GM12865 (cell line): Measurements from ENCODE around the gene RSAD2.

Experiments
- DNase-seq: peaks from one replicate; pipeline ENCODE4 v3.0.0; 2010; ENCODE audit warnings: low read depth
- H3K4me3 ChIP-seq: 2 replicates; pipeline ENCODE4 v1.5.1; 2011; ENCODE audit warnings: mild to moderate bottlenecking, low read depth, low read length, control low read depth
- TF ChIP-seq, protein P1 (sequence below): IDR thresholded peaks from 2 replicates; pipeline ENCODE4 v1.5.1; 2011; ENCODE audit warnings: low read length, control low read depth, low read depth, inconsistent platforms; ENCODE audit not compliant: insufficient read depth; ENCODE audit errors: missing control alignments

RSAD2 gene

DNA sequence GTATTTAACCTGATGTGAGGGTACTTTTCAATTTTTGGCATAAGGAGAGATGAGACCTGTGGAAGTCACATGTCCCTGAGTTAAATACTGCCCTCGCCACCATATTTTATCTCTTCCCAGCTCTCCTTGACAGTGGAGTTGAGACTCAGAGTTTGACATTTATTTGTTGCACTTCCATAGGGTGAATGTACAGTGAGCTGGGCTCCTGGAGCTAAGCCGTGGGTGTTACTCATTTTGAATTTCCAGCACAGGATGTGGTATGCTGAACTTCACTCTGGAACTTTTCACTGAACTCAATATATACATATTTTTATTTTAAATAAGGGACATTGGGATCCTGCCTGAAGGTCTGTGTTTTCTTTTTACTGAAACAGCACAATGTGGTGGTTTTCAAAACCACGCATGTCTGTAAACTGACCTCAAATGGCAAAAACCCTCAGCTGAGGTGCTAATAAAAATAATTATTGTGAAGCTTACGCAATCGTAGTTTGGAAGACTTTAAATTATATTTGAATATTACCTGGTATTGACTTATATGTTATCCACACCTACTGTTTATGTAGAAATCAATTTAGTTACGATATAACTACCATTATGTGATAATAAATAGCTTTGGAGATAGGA lies 51.7 kb downstream of the RSAD2 start:
- DNase-seq, result no peak
- TF ChIP-seq, protein P1, sequence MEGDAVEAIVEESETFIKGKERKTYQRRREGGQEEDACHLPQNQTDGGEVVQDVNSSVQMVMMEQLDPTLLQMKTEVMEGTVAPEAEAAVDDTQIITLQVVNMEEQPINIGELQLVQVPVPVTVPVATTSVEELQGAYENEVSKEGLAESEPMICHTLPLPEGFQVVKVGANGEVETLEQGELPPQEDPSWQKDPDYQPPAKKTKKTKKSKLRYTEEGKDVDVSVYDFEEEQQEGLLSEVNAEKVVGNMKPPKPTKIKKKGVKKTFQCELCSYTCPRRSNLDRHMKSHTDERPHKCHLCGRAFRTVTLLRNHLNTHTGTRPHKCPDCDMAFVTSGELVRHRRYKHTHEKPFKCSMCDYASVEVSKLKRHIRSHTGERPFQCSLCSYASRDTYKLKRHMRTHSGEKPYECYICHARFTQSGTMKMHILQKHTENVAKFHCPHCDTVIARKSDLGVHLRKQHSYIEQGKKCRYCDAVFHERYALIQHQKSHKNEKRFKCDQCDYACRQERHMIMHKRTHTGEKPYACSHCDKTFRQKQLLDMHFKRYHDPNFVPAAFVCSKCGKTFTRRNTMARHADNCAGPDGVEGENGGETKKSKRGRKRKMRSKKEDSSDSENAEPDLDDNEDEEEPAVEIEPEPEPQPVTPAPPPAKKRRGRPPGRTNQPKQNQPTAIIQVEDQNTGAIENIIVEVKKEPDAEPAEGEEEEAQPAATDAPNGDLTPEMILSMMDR, result no peak
- H3K4me3 ChIP-seq, result no peak overlapping the region

DNA sequence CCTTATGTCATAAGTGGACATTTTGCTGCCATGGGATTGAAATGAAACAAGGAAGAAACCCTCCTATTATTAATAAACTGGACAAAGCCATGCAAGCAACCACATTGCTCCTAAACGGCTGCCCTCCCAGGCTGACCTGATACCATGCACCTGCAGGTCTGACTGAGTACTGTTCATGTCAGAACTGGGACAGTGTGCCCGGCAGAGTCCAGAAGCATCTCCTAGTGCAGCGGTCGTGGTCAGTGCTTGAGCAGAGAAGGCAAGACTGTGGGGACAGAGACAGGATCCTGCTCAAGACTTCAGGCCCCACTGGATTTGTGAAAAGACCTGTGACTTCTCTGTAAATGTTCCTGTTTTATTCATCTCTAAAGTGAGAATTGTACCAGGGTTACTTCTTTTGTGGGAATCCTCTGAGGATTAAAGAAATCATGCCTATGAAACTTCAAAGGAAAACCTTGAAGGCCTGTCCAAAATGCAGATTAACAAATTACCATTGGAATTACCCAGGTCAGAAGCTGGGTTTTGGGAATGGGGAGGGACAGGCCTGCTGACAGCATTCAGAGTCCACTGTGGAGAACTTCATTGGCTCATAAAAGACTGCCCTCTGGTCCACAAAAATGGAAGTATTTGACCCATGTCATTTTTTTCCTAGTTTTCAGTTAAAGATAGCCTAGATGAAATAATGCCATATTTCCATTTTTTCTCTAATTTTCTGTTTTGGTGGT lies 53.5 kb downstream of the RSAD2 start:
- no peak overlapping the region for H3K4me3 ChIP-seq
- TF ChIP-seq, protein P1, result no peak
- DNase-seq, result no peak

DNA sequence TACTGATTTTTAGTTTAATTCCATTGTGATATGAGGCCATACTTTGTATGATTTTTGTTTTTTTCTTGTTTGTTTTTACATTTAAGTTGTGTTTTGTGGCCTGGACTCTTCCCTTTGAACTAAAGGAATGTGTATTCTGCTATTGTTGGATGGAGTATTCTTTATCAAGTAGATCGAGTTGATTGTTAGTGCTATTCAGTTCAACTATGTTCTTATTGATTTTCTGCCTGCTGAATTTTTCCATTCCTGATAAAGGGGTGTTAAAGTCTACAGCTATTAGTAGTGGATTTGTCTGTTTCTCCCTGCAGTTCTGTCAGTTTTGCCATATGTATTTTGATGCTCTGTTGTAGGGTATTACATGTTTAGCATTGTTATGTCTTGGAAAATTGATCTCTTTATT lies 54.2 kb downstream of the RSAD2 start:
- H3K4me3 ChIP-seq, result no peak overlapping the region
- TF ChIP-seq, protein P1, result no peak
- DNase-seq, result no peak

DNA sequence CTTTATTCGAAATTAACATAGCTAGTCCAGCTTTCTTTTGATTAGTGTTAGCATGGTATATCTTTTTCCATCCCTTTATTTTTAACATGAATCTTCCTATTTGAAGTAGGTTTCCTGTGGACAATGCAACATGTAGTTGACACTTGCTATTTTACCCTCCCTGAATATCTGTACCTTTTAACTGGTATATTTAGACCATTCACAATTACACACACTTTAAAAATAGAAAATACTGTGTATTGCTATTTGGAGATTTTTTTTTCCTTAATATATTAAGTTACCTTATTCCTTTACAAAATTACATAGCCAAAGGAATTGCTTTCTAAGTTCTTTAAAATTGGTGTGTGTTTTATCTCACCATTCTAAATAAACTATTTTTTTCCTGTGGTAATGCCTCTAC lies 54.6 kb downstream of the RSAD2 start:
- no peak overlapping the region for H3K4me3 ChIP-seq
- no peak for DNase-seq
- TF ChIP-seq, protein P1, result no peak

DNA sequence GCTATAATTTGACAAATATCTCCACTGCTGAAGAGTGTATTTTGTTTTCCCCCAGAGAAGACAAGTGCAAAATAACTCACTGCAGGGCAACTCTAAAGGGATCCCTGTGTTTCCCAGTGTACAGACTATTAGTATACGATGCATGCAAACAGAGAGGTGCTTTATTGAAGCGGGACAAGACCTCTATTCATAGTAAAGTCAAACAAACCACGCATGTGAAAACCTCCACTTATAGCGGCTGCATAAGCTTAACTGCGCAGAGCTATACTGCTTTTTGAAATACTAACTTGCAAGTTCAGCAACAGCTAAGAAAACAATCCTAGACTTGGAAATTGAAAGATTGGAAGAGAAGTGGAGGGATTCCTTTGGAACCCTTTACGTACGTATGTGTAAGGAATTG lies 55.3 kb downstream of the RSAD2 start:
- H3K4me3 ChIP-seq, result no peak overlapping the region
- TF ChIP-seq, protein P1, result no peak
- no peak for DNase-seq

DNA sequence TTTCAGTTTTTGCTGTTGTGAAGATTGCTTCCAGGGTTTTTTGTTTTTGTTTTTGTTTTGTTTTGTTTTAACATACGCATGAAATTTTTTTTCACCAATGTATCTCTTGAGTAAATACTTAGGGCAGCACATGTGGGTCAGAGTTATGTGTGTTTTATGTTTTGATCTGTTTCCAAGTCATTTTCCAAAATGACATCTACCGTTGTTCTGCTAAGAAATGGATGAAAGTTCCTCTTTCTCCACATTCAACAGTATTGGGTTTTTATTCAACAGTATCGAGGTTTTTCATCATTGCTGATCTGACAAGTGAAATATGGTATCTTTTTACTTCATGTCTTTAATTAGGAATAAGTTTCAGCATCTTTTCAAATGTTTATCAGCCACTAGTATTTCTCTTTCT lies 56.3 kb downstream of the RSAD2 start:
- no peak overlapping the region for H3K4me3 ChIP-seq
- TF ChIP-seq, protein P1, result no peak
- DNase-seq, result no peak

DNA sequence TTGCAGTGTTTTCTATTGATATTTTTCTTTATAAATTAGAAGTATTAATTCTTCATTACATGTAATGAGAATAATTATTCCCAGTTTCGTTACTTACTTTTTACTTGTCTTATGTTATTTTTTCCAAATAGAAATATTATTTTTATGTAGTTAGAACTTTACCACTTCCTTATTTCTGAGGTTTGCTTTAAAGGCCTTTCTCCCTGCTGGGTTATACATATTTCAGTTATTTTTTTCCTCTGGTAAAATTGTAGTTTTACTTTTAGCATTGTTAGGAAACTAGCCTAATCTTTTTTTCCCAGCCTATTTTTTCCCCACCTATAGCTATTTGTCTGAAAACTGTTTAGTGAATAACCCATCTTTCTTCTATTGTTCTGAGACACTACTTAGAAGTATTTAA lies 56.8 kb downstream of the RSAD2 start:
- H3K4me3 ChIP-seq, result no peak overlapping the region
- TF ChIP-seq, protein P1, result no peak
- no peak for DNase-seq
